Activated naive CD8-positive, alpha-beta T cell treated with anti-CD3 and anti-CD28 coated beads, Interleukin-2, amount 50 U/mL, for 24 hours (primary cell): ENCODE data around the gene PLPP7.
A peak's percentile ranks its signal among the peaks of the same experiment; 100 is the strongest.

Source experiments
- ATAC-seq: fragments of 150-1000 bp; cut with Tn5 transposase; one replicate; pipeline ENCODE4 v1.10.0; 2021
- DNase-seq: peaks from one replicate; pipeline ENCODE4 v3.0.0; 2021
- H3K27ac Mint-ChIP-seq: one replicate; pipeline ENCODE4 v1.8.0; 2021; ENCODE audit warnings: mild to moderate bottlenecking, mixed read lengths
- H3K27me3 Mint-ChIP-seq: one replicate; pipeline ENCODE4 v1.8.0; 2021; ENCODE audit warnings: mixed read lengths
- H3K36me3 Mint-ChIP-seq: one replicate; pipeline ENCODE4 v1.8.0; 2021; ENCODE audit warnings: low read depth, mixed read lengths
- H3K4me1 Mint-ChIP-seq: one replicate; pipeline ENCODE4 v1.8.0; 2021; ENCODE audit warnings: mixed read lengths
- H3K4me3 Mint-ChIP-seq: one replicate; pipeline ENCODE4 v1.8.0; 2021; ENCODE audit warnings: mild to moderate bottlenecking, moderate library complexity, mixed read lengths
- H3K9me3 Mint-ChIP-seq: one replicate; pipeline ENCODE4 v1.8.0; 2021; ENCODE audit warnings: mixed read lengths

Gene PLPP7

DNA sequence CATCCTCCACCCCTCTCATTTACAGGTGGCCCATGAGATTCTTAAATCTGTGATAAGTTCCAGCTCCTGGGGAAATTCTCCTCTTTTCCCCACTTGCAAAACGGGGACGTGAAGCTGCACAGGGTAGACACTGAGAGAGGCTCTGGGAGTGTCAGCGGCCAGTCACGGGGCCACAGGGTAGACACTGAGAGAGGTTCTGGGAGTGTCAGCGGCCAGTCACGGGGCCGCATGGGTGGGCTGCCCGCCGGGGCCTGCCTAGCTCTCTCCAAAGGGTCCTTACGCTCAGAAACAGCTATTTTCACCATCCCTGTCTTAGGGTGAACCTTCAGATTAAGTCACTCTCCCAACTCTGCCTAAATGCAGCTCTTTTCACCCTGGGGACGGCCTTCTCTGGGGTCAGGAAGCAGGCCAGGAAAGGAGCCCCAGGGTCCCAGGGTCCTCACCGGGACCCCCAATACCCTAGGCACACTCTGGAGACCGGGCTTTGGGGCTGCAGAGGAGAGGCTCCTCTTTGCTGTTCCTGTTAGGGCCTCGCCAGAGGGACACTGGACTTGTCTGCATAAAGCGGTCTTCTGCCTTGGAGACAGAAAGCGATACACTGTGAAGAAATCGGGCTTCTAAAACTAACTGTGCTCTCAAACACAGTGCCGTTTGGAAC lies 14.7 kb upstream of the PLPP7 start:
- Mint-ChIP-seq H3K27ac (peak overlapping the region; percentile 98), H3K36me3 (peaks cover 36% of the 10 kb centered on the region), H3K27me3 (no peaks in the 10 kb centered on the region), H3K4me1 (peaks cover 41% of the 10 kb centered on the region), H3K4me3 (peak overlapping the region; percentile 98), H3K9me3 (no peaks in the 10 kb centered on the region)
- DNase-seq (peak; percentile 50), ATAC-seq (peak; percentile 13)

DNA sequence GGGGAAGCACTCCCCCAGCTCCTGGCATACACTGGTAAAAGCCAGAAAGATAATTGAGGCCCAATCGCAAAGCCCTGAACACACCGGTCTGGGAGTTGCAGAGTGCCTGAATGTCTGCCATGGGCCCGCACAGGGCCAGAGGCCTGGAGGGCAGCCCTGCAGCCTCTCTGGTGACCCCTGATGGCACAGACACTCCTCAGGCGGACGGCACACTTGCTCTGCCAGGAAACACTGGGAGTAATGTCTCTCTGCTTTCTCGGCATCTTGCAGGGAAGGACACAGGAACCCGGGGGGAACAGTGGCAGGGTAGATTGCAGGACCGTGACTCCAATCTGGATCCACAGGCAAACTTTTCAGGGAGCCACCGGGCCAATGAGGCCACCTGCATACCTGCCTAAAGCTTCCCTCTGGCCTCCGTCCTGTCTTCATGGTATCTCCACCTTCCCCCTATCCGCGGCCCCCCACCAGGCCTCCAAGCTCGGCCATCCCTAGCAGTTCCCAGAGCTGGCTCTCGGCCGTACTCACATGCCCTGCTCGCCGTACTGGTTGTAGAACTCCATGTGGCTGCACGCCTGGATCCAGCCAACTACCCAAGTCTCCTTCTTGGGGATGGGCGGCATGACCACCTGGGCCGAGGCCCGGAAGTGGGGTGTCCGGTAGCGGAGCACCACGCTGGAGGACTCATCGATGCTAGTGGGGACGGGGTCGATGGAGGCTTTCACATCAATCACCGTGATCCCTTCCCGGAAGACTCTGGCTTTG lies 14.0 kb upstream of the PLPP7 start:
- DNase-seq: peak; percentile 54
- Mint-ChIP-seq H3K27me3 (no peaks in the 10 kb centered on the region), H3K9me3 (no peaks in the 10 kb centered on the region), H3K27ac (peak overlapping the region; percentile 98), H3K36me3 (peaks cover 36% of the 10 kb centered on the region), H3K4me3 (peak overlapping the region; percentile 98), H3K4me1 (peaks cover 36% of the 10 kb centered on the region)
- peak; percentile 8 for ATAC-seq

DNA sequence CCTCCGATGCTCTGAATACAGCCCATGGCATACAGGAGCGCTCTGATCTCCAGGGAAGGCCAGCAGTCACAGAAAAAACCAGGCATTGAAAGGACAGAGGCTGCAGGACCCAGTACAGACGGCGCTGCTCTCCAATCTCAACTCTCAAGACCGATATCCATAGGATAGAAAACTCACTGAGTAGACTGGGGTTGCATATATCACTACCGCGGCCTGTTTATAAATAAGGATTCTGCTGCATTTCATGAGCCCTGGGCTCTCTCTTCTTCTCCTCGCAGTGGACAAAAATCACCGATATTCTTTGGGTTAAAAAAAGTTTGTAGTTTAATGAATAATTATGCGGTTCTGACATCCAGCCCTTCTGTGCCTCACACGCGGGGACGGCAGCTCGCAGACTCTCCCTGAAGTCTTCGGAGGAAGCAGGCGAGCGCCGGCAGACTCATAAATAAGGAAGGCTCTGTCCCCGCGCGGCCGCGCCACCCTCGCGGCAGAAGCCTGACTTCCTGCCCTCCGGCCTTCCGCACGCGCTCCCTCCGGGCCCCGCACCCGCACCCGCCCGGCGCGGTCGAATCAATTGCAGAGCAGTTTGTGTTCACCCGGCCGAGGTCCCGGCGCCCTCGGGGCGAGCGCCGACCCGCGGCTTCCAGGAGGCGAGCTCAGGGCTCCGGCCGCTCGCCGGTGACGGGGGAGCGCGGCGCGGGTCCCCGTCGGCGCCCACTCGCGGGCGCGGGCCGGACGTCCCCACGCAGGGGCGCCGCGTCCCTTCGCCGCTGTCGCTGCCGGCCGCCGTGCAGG lies 13.2 kb upstream of the PLPP7 start, which contains the start of gene FAM78A:
FAM78A (minus strand) TSS at position 417 of the 795 bp plus-strand sequence; CDS start at position 86, 331 bp downstream.
- peaks cover 36% of the 10 kb centered on the region for H3K36me3 Mint-ChIP-seq
- H3K27me3 Mint-ChIP-seq: no peaks in the 10 kb centered on the region
- H3K27ac Mint-ChIP-seq: peak within 1 kb of the TSS; percentile 98
- H3K4me1 Mint-ChIP-seq: peaks cover 29% of the 10 kb centered on the region
- no peak for ATAC-seq
- DNase-seq: peak; percentile 59
- no peaks in the 10 kb centered on the region for H3K9me3 Mint-ChIP-seq
- peak within 1 kb of the TSS; percentile 98 for H3K4me3 Mint-ChIP-seq

DNA sequence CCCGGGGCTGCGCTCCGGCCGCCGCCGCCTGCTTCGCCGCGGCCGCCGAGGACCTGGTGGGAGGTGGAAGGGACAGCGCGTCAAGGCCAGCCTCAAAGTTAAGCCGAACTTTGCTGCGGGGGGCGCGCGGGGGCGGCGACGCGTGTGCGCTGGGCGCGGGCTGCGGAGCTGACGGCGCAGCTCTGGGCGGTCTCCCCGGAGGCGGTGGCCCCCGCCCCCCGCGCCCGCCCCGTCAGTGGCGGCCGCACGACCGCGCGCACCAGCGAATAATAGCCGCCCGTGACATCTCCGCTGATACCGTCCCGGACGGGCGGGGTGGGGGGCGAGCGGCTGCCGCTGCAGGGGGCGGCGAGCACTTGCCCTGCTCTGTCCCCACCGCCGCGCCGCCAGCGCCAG lies 12.6 kb upstream of the PLPP7 start:
- peaks cover 27% of the 10 kb centered on the region for H3K4me1 Mint-ChIP-seq
- peak; percentile 9 for ATAC-seq
- peaks cover 1% of the 10 kb centered on the region for H3K27me3 Mint-ChIP-seq
- peak overlapping the region; percentile 46 for H3K4me3 Mint-ChIP-seq
- H3K27ac Mint-ChIP-seq: no peak overlapping the region
- peaks cover 34% of the 10 kb centered on the region for H3K36me3 Mint-ChIP-seq
- peak; percentile 53 for DNase-seq
- no peaks in the 10 kb centered on the region for H3K9me3 Mint-ChIP-seq

DNA sequence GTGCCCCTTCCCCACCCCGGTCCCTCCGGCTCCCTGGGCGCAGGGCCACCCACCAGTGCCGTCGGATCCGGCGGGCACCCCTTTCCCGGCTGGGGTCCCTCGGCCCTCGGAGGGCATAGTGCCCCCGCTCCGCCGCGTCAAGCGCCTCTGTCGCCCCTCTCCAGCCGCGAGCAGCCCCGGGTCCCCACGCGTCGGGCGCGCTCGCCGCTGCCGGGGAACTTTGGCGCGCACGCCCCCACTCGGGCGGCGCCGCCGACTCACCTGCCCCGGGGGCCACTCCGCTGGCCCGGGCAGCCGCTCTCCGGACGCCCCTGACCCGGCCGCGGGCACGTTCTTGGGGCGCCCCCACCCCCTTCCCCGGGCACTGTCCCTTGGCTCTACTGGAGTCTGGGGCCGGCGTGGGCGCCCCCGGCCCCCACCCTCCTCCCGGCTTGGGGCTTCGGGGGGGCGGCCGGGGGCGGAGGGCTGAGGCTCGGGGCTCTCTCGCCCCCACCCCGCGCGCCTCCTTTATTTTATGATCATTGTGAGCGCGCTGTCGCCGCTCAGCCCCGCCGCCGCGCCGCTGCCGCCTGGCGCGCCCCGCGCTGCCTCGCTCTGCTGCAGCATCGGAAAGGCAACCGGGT lies 12.1 kb upstream of the PLPP7 start:
- H3K4me3 Mint-ChIP-seq: no peak overlapping the region
- H3K36me3 Mint-ChIP-seq: peaks cover 34% of the 10 kb centered on the region
- H3K27me3 Mint-ChIP-seq: peaks cover 6% of the 10 kb centered on the region
- ATAC-seq (peak; percentile 3), DNase-seq (peak; percentile 38)
- peaks cover 27% of the 10 kb centered on the region for H3K4me1 Mint-ChIP-seq
- no peaks in the 10 kb centered on the region for H3K9me3 Mint-ChIP-seq
- no peak overlapping the region for H3K27ac Mint-ChIP-seq

DNA sequence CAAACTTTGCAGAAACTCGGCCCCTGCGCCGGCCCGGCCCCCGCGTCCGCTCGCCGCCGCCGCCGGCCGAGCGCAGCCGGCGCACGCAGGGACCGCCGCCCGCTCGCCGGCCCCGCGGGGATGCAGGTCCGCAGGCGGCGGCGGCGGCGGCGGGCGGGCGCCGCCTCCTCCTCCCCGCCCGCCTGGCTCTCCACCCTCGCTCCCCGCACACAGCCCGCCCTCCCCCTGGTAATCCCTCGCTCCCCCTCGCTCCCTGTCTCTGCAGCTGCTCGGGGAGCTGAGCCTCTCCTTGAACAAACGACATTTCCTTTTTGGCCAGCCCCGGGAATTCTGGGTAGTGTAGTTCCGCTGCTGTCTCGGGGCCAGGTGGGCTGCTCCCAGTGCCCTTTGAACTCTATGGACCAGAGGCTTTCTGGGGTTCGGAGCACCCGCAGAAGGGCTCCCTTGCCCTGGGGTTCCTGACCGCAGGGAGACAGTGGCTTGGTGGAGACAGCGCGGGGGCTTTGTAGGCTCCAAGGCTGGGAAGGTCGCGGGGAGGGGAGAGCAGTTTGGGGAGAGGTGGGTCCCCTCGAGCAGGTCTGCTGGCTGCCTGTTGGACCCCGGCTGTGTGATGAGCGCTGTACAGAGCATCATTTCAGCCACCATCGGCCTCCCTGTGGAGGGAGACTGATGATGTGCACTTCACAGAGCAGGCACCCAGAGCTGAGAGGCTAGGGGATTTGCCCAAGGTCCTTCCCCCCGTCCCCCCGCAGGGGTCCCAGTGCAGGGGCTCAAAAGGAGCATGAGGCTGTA lies 11.4 kb upstream of the PLPP7 start:
- Mint-ChIP-seq H3K27ac (peak overlapping the region; percentile 52), H3K4me3 (peak overlapping the region; percentile 79), H3K36me3 (peaks cover 31% of the 10 kb centered on the region), H3K4me1 (peaks cover 23% of the 10 kb centered on the region), H3K27me3 (peaks cover 6% of the 10 kb centered on the region), H3K9me3 (no peaks in the 10 kb centered on the region)
- ATAC-seq (peak; percentile 53), DNase-seq (peak; percentile 75)

DNA sequence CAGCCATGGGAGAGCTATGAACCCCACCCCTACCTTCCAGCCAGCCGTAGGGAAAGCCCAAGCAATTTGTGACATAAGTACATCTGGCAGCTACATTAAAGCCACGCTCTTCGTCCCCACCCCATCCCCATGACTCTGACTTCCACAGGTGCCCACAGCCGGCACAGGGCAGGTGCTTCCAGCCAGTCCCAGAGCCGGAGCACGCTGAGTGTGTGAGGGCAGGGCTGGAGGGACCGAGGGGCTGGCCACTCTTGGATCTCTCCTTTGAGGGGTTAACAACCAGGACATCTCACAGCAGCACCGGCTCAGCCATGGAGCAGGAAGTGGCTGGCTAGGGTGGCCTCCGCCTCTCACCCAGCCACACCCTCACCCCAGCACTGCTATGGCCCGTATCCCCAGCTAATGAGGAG lies 10.8 kb upstream of the PLPP7 start:
- no peaks in the 10 kb centered on the region for H3K9me3 Mint-ChIP-seq
- no peak overlapping the region for H3K4me3 Mint-ChIP-seq
- DNase-seq (no peak), ATAC-seq (no peak)
- H3K4me1 Mint-ChIP-seq: peaks cover 24% of the 10 kb centered on the region
- H3K27me3 Mint-ChIP-seq: peaks cover 9% of the 10 kb centered on the region
- peaks cover 25% of the 10 kb centered on the region for H3K36me3 Mint-ChIP-seq
- peak overlapping the region; percentile 52 for H3K27ac Mint-ChIP-seq

DNA sequence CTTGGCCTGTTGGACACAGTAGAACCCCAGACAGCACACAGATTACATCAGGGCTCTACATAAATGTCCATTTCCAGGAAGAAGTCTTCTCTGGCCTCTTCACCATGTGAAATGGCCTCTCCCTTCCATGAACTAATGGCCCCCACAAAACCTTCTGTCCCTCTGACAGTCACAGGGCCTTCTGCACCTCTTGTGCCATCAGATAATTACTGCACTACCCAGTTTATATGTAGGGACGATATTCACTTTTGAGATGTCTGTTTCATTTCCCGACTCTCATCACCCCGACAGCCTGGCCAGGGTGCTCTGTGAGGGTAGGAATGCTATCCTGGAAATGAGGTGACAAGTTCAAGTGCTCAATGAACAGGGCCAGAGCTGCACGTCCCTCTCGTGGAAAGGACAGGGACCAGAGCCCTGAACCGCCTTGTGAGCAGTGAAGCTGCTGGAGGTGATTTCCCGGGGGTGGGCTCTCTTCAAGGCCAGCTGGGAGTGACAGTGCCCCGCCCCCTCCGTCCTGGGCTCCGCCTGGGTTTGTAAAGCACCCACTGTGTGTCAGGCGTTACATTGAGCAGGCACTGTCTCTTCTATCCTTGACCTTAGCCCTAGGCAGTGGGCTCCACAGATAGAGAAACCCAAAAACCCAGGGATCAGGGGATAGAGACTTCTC lies 10.2 kb upstream of the PLPP7 start:
- Mint-ChIP-seq H3K27ac (peak overlapping the region; percentile 52), H3K36me3 (peaks cover 19% of the 10 kb centered on the region), H3K27me3 (peaks cover 9% of the 10 kb centered on the region), H3K4me1 (peaks cover 24% of the 10 kb centered on the region), H3K4me3 (no peak overlapping the region), H3K9me3 (no peaks in the 10 kb centered on the region)
- ATAC-seq: no peak
- DNase-seq: no peak

DNA sequence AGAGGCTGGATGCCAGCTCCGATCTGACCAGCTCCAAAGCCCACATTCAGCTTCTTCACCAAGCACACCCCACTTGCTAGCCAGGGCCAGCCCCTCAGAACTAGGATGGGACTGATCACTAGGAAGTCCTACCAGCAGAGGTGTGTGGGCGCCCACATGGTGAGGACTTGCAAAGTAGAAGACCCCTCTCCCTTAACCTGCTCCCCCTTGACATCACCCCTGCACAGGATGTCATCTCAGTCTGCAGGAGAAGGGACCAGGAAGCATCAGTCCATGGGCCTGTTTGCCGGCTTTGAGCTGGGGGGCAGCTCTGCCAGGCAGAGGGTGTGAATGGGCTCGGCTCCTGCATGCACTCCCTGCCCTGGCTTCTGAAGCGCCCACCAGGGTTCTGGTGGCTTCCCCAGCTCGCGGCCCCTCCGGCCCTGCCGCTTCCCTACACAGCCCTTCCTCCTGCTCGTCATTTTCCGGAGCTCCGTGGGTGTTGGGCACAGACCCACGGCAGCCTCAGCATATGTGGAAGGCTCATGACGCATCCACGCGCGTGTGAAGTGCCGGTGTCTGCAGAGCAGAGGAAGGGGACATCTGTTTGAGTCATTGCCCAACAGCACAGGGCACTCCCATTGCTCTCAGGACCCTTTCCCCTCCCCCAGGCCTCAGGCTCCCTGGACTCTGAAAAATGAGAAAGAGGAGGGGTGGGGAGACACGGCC lies 9.5 kb upstream of the PLPP7 start:
- ATAC-seq (no peak), DNase-seq (no peak)
- Mint-ChIP-seq H3K9me3 (no peaks in the 10 kb centered on the region), H3K4me3 (no peak overlapping the region), H3K27me3 (peaks cover 9% of the 10 kb centered on the region), H3K4me1 (peaks cover 24% of the 10 kb centered on the region), H3K27ac (no peak overlapping the region), H3K36me3 (peaks cover 12% of the 10 kb centered on the region)

DNA sequence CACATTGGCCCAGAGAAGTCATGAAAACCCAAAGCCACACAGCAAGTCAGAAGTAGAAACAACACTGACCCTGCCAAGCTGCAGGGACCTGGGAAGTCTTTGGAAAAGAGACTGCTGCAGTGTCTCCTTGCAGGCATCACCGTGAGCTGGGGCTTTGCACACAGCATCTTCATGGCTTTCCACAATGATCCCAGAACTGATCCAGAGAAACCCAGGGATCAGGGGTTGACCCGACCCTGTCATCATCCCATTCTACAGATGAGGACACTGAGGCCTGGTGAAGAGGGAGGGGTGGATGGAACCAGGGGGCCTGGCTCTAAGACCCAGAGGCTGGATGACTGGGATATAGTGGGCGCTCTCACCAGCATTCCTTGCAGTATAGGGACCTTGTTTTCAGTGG lies 8.9 kb upstream of the PLPP7 start:
- no peak for ATAC-seq
- DNase-seq: no peak
- H3K4me3 Mint-ChIP-seq: no peak overlapping the region

DNA sequence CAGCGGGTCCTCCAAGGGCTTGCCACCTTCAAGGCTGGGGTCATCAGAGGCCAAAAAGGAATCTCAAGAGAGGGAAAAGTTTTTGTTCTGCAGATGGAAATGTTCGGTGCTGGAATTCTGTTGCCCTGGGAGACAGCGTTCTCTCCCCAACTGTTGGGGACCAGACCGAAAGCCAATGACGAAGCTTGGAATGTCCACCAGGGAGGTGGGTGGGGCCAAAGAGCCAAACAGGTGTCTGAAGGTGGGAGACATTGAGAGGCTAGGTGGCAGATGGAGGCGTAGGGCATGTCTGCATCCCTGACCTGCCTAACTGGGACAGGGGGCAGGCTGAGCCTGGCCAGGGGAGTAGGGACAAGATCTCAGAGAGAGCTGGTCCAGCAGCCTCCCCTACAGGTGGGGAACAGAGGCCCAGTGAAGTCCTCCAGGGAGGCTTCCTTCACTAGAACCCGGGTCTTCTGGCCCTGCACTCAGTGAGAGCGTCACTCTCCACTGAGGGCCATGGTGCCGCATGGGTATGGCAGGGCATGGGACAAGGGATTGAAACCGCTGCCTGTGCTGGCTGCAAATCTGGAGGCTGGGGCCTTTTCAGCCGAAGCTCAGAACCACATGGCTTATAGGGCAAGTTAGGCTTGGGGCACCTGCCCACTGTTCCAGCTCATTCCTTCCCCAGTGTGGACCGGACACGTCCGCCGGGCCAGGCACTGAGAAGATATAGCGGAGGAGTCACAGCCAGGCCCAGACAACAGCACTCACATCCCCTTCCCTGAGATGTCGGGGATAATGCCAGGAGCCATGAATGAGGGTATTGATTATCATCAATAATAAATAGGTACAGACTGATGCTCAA lies 8.2 kb upstream of the PLPP7 start:
- DNase-seq (no peak), ATAC-seq (no peak)
- peaks cover 24% of the 10 kb centered on the region for H3K4me1 Mint-ChIP-seq
- no peaks in the 10 kb centered on the region for H3K9me3 Mint-ChIP-seq
- H3K36me3 Mint-ChIP-seq: no peaks in the 10 kb centered on the region
- peaks cover 9% of the 10 kb centered on the region for H3K27me3 Mint-ChIP-seq
- H3K4me3 Mint-ChIP-seq: peak overlapping the region; percentile 10
- H3K27ac Mint-ChIP-seq: no peak overlapping the region

More for the DNA sequence above, 8.9 kb upstream of the PLPP7 start:
- Mint-ChIP-seq H3K4me1 (peaks cover 24% of the 10 kb centered on the region), H3K36me3 (peaks cover 7% of the 10 kb centered on the region), H3K27ac (no peak overlapping the region), H3K9me3 (no peaks in the 10 kb centered on the region), H3K27me3 (peaks cover 9% of the 10 kb centered on the region)

DNA sequence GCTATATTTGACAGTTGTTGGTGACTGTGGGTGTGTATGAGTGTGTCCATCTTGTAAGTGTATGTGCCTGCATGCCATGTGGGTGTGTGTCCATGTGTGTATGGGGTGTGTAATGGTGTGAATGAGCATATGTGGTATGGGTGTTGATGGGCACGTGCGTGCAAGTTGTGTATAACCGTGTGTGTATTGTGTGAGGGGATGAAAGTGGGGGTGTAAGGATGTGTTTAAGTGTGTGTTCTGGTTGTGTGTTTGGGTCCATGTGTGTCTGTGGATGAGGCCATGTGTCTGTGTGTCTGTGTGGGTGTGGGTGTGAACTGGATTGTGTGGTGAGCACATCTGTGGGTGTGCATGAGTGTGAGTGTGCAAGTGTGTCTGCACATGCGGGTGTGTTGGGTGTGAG lies 7.3 kb upstream of the PLPP7 start:
- Mint-ChIP-seq H3K4me1 (peaks cover 24% of the 10 kb centered on the region), H3K27ac (no peak overlapping the region), H3K36me3 (no peaks in the 10 kb centered on the region), H3K27me3 (peaks cover 9% of the 10 kb centered on the region), H3K4me3 (peak overlapping the region; percentile 10), H3K9me3 (no peaks in the 10 kb centered on the region)
- DNase-seq (no peak), ATAC-seq (no peak)
